SJCRH30 (cell line): Measurements from ENCODE around the gene RASAL2. TPM values are rescaled to one million over a fixed set of nuclear protein-coding genes. Genes with fewer than 3 reads are reported as not detected.
"Not testable (repeated sequence)": the region's sequence is repeated elsewhere in the genome, so short reads cannot be mapped to it uniquely, and the experiment has no call there.

ENCODE experiments used
- DNase-seq, 2 experiments: peaks; one replicate each; pipeline ENCODE4 v3.0.0-alpha.2; 2015 to 2020
- H3K27ac ChIP-seq: fragments of 250-450 bp; sonication (Bioruptor Pico); 2 replicates; pipeline ENCODE4 v1.5.1; 2020; ENCODE audit warnings: mild to moderate bottlenecking, moderate library complexity
- H3K27me3 ChIP-seq: fragments of 250-450 bp; sonication (Bioruptor Pico); 2 replicates; pipeline ENCODE4 v1.5.1; 2020; ENCODE audit warnings: mild to moderate bottlenecking, moderate library complexity
- H3K36me3 ChIP-seq: fragments of 250-450 bp; sonication (Bioruptor Pico); 2 replicates; pipeline ENCODE4 v1.5.1; 2020; ENCODE audit warnings: mild to moderate bottlenecking, moderate library complexity
- H3K4me1 ChIP-seq: fragments of 250-450 bp; sonication (Bioruptor Pico); 2 replicates; pipeline ENCODE4 v1.5.1; 2020; ENCODE audit warnings: mild to moderate bottlenecking, moderate library complexity
- H3K4me3 ChIP-seq: fragments of 250-450 bp; sonication (Bioruptor Pico); 2 replicates; pipeline ENCODE4 v1.5.1; 2020; ENCODE audit warnings: mild to moderate bottlenecking, moderate library complexity
- H3K9me3 ChIP-seq: fragments of 250-450 bp; sonication (Bioruptor Pico); replicated peaks from 2 replicates; pipeline ENCODE4 v1.5.1; 2020; ENCODE audit warnings: mild to moderate bottlenecking, moderate library complexity
- total RNA-seq: library from RNA; depleted of rRNA; stranded (reverse); fragments of >200 nt; shearing (Covaris generic); gene quantifications from 2 replicates; pipeline ENCODE4 v1.2.3, GENCODE V29; 2014

Gene RASAL2
- total RNA-seq, 1 experiment from 2014 or later: 8.1 TPM

DNA sequence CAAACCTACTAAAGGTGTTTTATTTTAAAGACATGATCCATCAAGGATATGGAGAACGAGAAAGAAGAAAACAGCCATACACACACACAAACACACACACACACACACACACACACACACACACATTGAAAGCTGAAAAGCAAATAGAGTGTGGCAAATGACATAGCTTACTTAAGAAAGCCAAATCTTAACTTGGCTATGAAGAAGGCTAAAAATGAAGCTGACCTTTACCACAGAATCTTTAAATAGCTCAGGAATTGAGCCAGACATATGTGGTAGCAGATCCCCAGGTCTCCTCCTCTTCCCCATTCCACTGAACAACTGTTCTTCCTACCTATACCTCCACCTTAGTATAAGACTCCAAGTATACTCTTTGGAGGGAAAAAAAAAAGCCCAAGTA, 217.3 kb downstream of the RASAL2 start:
- Histone ChIP-seq H3K4me1 (peaks cover 2% of the 10 kb centered on the region; the same call in 1 of the 2 replicates), H3K27me3 (no peaks in the 10 kb centered on the region), H3K36me3 (no peaks in the 10 kb centered on the region), H3K4me3 (no peak overlapping the region), H3K27ac (no peak overlapping the region), H3K9me3 (no peaks in the 10 kb centered on the region)
- no peak for DNase-seq

DNA sequence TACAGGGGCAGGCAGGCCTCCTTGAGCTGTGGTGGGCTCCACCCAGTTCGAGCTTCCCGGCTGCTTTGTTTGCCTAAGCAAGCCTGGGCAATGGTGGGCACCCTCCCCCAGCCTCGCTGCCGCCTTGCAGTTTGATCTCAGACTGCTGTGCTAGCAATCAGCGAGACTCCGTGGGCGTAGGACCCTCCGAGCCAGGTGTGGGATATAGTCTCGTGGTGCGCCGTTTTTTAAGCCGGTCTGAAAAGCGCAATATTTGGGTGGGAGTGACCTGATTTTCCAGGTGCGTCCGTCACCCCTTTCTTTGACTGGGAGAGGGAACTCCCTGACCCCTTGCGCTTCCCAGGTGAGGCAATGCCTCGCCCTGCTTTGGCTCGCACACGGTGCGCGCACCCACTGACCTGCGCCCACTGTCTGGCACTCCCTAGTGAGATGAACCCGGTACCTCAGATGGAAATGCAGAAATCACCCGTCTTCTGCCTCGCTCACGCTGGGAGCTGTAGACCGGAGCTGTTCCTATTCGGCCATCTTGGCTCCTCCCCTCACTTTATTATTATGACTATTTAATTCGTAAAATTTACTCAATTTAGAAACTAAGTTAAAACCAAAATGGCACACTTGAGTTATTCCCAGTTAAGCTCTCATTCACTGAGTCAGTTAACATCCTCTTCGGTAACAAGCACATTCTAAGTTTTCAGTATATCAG, 226.5 kb downstream of the RASAL2 start:
- not testable (repeated sequence) for H3K9me3 ChIP-seq, H3K36me3 ChIP-seq, H3K4me1 ChIP-seq, H3K27me3 ChIP-seq, DNase-seq, H3K4me3 ChIP-seq, H3K27ac ChIP-seq

DNA sequence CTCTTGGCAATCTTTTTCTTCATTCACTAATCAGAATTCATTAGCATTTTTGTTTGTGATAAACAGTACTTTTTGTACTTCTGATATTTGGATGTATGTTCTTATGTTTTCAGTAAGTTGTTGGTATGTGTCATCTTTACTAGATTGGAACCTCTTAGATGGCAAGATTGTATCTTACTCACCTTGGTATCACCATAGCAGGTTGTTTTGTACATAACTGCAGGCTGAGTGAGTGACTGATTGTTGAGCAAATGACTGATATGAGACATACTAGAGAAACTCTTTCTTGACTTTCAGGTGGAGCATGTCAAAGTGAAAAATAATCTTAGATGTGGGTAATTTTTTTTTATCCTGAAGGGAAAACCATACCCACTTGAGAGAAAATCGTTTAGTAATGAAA, 229.2 kb downstream of the RASAL2 start:
- no peak overlapping the region for H3K27ac ChIP-seq
- DNase-seq: no peak
- H3K4me1 ChIP-seq: no peaks in the 10 kb centered on the region
- no peaks in the 10 kb centered on the region for H3K36me3 ChIP-seq
- no peaks in the 10 kb centered on the region for H3K9me3 ChIP-seq
- H3K4me3 ChIP-seq: no peak overlapping the region
- no peaks in the 10 kb centered on the region for H3K27me3 ChIP-seq

DNA sequence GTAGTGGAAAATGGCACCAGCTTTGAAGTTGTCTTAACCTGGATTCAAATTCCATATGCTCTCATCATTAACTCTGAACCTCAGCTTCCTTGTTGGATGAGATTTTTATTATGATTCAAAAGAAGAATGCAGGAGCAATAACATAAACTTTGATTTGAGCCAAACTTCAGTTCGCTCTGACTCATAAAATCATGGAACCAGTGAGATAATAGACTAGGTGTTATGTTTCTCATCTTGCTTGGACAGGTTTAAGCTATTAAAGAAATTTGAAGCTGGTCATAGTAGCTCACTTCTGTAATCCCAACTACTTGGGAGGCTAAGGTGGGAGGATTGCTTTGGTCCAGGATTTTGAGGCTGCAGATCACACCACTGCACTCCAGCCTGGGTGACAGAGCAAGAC, 230.1 kb downstream of the RASAL2 start:
- Histone ChIP-seq H3K27me3 (no peaks in the 10 kb centered on the region), H3K9me3 (no peaks in the 10 kb centered on the region), H3K4me3 (no peak overlapping the region), H3K4me1 (no peaks in the 10 kb centered on the region), H3K36me3 (no peaks in the 10 kb centered on the region), H3K27ac (no peak overlapping the region)
- no peak for DNase-seq

DNA sequence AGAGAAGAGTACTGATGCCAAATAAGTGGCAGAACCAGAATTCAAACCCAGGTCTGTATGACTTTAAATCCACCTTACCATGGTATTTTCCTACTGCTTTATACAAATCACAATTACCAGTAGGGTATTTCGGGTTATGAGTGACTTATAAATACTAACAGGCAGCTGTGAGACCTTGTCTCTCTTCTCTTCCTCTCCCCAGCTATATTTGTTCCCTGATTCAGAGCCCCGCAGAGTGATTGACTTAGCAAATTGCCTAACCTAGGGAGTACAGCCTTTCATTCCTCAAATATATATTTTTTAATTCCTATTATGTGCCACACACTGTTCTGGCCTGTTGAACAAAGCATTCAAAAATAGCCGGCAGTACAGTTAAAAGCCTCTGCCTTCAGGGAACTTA, 234.8 kb downstream of the RASAL2 start:
- H3K27ac ChIP-seq: no peak overlapping the region
- H3K4me3 ChIP-seq: no peak overlapping the region
- no peaks in the 10 kb centered on the region for H3K36me3 ChIP-seq
- no peaks in the 10 kb centered on the region for H3K4me1 ChIP-seq
- no peaks in the 10 kb centered on the region for H3K9me3 ChIP-seq
- no peaks in the 10 kb centered on the region for H3K27me3 ChIP-seq
- DNase-seq: no peak

DNA sequence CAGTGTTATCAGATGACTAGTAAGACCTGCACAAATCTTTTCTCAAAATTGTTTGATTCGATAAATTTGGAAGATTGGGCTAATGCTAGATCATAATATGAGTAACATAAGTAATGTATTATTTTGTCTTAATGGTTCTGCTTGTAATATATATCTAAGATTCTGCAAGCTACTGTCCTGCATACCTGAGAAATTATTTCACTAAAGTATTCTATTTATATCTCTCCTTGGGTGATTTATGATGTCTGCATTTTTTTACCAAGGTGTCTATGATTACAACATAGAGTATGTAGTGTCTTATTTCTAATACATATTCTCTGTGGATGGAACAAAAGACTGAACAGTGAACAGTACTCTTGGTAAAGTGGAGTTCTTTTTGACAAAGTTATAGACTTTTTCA, 236.2 kb downstream of the RASAL2 start:
- H3K27me3 ChIP-seq: no peaks in the 10 kb centered on the region

DNA sequence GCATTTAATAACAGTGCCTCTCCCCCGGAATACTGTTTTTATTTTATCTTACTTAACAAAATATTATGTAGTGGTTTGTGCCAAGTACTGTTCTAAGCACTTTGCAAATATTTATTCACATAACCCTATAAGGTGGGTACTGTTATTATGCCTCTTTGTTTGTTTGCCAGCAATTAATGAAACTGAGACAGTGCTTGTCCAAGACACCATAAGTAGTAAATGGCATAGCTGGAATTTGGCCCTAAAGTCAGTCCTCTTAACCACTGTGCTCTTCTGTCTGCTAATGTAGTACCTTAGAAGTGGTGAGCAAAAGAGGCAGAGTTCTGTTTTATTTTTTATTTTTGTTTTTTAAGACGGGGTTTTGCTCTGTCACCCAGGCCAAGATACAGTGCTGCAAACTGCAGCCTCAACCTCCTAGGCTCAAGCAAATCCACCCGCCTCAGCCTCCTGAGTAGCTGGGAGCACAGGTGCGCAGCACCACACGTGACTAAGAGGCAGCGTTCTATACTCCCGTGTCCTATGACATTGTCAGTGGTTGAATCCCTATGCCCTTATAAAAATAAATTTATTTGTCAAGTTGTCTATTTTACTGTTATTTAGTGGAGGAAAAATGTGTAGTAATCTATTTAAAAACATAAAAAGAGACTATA, 237.1 kb downstream of the RASAL2 start:
- Histone ChIP-seq H3K4me1 (no peaks in the 10 kb centered on the region), H3K27me3 (no peaks in the 10 kb centered on the region), H3K4me3 (no peak overlapping the region), H3K36me3 (no peaks in the 10 kb centered on the region), H3K9me3 (no peaks in the 10 kb centered on the region), H3K27ac (no peak overlapping the region)
- no peak for DNase-seq

More for the DNA sequence above, 236.2 kb downstream of the RASAL2 start:
- Histone ChIP-seq H3K4me1 (no peaks in the 10 kb centered on the region), H3K27ac (no peak overlapping the region), H3K9me3 (no peaks in the 10 kb centered on the region), H3K4me3 (no peak overlapping the region), H3K36me3 (no peaks in the 10 kb centered on the region)
- no peak for DNase-seq

DNA sequence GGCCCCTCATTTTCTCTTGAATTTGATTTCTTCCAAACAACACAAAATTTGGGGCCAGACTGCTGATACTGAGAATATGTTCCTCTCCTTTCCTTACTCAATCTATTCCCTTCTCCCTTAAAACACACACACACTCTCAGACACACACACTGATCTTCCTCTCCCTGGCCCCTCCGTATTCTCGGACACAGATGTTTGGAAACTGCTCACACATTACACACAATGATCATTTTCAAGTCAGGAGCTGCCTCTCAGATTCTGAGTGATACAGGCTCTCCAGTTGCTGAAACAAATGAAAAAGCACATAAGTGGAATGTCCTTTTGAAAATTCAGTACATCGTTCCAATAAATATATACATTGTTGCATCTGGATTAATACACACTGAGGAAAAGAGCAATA, 241.5 kb downstream of the RASAL2 start:
- Histone ChIP-seq H3K9me3 (no peaks in the 10 kb centered on the region), H3K4me1 (no peaks in the 10 kb centered on the region), H3K36me3 (no peaks in the 10 kb centered on the region), H3K27ac (no peak overlapping the region), H3K27me3 (no peaks in the 10 kb centered on the region), H3K4me3 (no peak overlapping the region)
- DNase-seq: no peak

DNA sequence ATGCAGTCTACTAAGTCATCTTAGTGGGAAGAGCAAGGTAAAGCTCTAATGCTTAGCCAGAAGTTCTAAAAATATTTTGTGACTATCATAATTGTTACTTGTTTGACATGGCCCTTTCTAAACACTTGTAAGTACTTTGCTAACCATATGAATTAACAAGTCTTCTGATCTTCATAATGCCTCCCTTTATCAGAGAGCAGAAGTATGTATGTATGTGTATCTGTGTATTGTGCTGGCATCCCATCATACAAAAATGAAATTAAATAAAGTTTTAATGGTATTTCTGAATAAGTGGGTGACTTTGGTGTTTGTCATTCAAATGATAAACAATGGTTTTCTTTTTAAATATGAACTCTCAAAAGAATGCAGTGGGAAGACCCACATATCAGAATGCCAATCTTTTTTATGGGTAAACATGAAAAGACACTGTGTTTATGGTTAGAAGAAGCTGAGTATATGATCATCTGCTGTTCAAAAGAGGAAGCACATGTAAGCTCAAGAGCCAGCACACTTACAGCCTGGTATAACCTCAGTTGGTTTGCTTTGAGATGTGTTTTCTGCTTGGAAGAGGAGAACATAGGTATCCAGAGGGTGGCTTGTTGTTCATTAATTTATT, 243.3 kb downstream of the RASAL2 start:
- no peaks in the 10 kb centered on the region for H3K36me3 ChIP-seq
- H3K27ac ChIP-seq: no peak overlapping the region
- H3K4me3 ChIP-seq: no peak overlapping the region
- H3K27me3 ChIP-seq: no peaks in the 10 kb centered on the region
- no peak for DNase-seq
- no peaks in the 10 kb centered on the region for H3K9me3 ChIP-seq
- H3K4me1 ChIP-seq: no peaks in the 10 kb centered on the region

DNA sequence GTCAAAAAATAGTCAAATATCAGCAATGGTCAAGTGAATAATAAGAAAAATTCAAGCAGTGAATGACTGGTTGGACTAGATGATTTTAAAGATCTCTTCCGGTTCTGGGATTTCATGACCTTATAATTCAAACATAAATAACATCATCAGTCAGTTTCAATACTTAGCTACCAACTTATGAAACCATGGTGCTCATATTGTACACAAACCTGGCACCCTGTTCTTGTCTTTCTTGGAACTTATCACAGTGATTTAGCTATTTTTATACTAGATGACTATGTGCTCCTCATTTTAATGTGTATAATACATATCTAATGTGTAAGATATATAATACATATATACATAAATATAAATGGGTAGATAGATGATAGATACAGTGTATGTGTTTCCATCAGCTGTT, 245.9 kb downstream of the RASAL2 start:
- H3K27ac ChIP-seq: no peak overlapping the region
- no peaks in the 10 kb centered on the region for H3K27me3 ChIP-seq
- no peaks in the 10 kb centered on the region for H3K9me3 ChIP-seq
- DNase-seq: no peak
- no peak overlapping the region for H3K4me3 ChIP-seq
- H3K4me1 ChIP-seq: no peaks in the 10 kb centered on the region
- H3K36me3 ChIP-seq: no peaks in the 10 kb centered on the region

DNA sequence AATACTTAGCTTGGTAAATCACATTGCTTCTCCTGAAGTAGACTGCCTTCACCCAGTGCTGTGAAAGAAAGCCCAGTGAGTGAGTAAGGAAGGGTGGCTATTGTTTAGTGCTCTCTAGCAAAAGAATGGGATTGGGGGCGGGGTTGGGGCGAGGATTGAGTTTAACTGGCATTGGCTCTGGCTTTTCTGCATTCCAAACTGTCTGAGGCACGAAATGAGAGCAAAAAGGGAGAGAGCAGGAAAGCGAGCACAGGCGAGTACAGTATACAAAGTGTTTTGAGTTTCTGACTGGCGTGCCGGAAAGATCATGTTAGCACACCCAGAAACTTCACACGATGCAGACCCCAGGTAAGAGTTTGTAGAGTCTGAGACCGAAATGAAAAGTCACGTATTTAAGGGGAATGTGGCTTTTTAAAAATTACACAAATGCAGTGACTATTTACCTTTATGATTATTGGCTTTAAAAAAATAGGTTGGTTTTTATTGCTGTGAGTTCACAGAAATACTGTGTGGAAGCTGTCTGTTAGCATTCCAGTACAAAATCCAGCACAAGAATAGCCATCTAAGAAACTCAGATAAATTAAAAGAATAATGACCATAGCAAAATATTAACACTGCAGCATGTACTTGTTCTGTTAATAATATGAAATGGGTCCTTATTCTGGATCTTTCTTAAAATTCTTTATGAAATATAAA, 247.5 kb downstream of the RASAL2 start:
- Histone ChIP-seq H3K27me3 (no peaks in the 10 kb centered on the region), H3K9me3 (no peaks in the 10 kb centered on the region)
- peak; percentile 29 to 35 for DNase-seq

DNA sequence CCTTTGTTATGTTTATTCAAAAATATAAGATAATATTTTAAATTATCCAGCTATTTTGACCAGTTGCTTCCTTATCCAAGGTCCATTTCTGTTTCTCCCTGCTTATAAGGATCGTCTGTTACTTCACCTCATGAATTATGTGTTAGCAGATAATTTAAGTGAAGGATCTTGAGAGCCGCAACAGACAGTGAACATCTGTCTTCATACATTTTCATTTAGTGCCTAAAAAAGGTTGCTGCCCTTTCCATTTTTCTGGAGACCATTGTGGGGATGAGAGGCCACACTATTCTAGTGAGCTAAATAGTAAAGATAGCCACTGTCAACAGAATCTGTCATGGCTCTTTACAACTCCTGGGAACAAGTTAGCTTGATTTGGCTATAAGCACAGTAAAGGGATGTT, 248.8 kb downstream of the RASAL2 start:
- Histone ChIP-seq H3K27me3 (no peaks in the 10 kb centered on the region), H3K36me3 (no peaks in the 10 kb centered on the region), H3K27ac (no peak overlapping the region), H3K4me3 (no peak overlapping the region), H3K4me1 (no peaks in the 10 kb centered on the region), H3K9me3 (no peaks in the 10 kb centered on the region)
- DNase-seq: no peak

More for the DNA sequence above, 247.5 kb downstream of the RASAL2 start:
- Histone ChIP-seq H3K4me1 (no peaks in the 10 kb centered on the region), H3K36me3 (no peaks in the 10 kb centered on the region), H3K4me3 (no peak overlapping the region), H3K27ac (no peak overlapping the region)

DNA sequence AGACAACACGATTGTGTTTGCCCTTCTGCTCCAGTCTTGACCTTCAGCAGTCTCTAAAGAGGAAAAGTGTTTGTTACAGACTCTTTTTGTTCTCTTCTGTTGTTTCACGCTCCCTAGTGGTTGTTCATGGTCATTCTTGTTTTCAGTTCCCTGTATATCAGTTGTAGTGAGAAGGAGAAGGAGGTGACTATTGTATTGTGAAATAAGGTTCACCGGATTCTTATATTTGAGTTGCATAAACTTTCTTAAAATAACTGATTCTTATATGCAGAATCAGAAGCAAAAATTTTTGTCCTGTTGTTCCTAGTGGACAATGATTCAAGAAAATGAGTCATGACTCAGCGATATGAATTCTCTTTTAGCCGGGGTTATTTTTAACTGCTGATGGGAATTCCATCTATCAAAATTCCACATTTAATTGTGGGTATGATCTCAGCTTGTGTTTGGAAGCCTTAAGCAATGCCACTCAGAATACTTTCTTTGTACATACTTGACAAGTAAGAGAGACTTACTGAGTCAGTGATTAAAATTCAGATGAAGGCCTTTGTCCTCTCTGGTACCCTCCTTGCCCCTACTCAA, 250.7 kb downstream of the RASAL2 start:
- no peaks in the 10 kb centered on the region for H3K4me1 ChIP-seq
- peak in 1 of 2 experiments; percentile 8 for DNase-seq
- H3K27ac ChIP-seq: no peak overlapping the region
- no peaks in the 10 kb centered on the region for H3K36me3 ChIP-seq
- H3K27me3 ChIP-seq: no peaks in the 10 kb centered on the region
- H3K4me3 ChIP-seq: no peak overlapping the region
- H3K9me3 ChIP-seq: no peaks in the 10 kb centered on the region

DNA sequence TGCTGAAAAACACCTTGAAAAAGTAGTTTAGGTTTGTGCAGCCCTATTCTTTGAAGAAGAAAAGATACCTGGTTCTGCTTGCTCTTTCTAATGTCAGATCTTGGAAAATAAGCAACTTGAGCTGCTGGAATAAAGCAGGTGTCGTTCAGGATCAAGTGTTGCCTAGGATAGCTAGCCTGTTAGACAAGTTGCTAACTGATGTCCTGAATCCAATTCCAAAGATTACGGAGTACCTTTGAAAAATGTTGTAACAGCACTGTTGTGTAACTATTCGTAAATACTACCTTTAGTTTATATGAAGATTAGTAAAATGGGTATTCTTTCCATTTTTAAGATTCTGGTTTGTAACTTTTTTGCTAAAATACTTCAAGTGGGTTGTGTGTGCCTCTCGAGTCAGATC, 251.3 kb downstream of the RASAL2 start:
- no peak for DNase-seq
- Histone ChIP-seq H3K4me3 (no peak overlapping the region), H3K9me3 (no peaks in the 10 kb centered on the region), H3K27ac (no peak overlapping the region), H3K36me3 (no peaks in the 10 kb centered on the region), H3K4me1 (no peaks in the 10 kb centered on the region), H3K27me3 (no peaks in the 10 kb centered on the region)

DNA sequence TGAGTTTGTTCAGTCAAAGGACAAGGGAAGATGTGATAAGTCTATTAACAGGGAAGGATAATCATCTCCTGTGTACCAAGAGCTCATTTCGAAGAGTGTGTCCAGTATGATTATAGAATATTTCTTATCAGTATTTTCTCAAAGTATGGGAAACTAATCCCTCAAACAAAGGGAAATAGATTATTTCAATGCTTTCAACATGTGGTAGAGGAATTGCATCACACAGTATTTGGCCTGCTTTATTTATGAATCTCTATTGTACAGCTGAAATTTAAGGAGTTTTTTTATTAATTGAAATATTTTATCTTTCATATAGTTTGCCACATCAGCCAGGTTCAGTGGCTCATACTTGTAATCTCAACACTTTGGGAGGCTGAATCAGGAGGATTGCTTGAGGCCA, 251.9 kb downstream of the RASAL2 start:
- Histone ChIP-seq H3K9me3 (no peaks in the 10 kb centered on the region), H3K36me3 (no peaks in the 10 kb centered on the region), H3K4me3 (no peak overlapping the region), H3K4me1 (no peaks in the 10 kb centered on the region), H3K27me3 (no peaks in the 10 kb centered on the region), H3K27ac (no peak overlapping the region)
- DNase-seq: no peak
